B cell (primary cell): ENCODE data around the gene ATP9B. TPM values are rescaled to one million over a fixed set of nuclear protein-coding genes. Genes with fewer than 3 reads are reported as not detected.
"Not testable (repeated sequence)": the region's sequence is repeated elsewhere in the genome, so short reads cannot be mapped to it uniquely, and the experiment has no call there.

ENCODE experiments used
- ATAC-seq: fragments of 200-7000 bp; cut with Tn5 transposase; one replicate; pipeline ENCODE4 v1.10.0; 2021; ENCODE audit warnings: low read depth, mild to moderate bottlenecking, moderate number of reproducible peaks, moderate library complexity
- CTCF ChIA-PET: fragments of 350-600 bp; sonication (Branson Sonifier 250); formaldehyde crosslinking; loops from one replicate; lab custom pipeline; 2021; ENCODE audit warnings: antibody characterized with exemption, inconsistent platforms; lab: Charles Lee
- POLR2A ChIA-PET: fragments of 350-600 bp; sonication (Branson Sonifier 250); formaldehyde crosslinking; loops from one replicate; lab custom pipeline; 2021; ENCODE audit warnings: antibody characterized with exemption; lab: Charles Lee
- DNase-seq: peaks from one replicate; pipeline ENCODE4 v3.0.0; 2013
- H2AFZ ChIP-seq: 2 replicates; pipeline ENCODE4 v1.6.1; 2012; ENCODE audit warnings: mild to moderate bottlenecking, low read depth, low read length; ENCODE audit not compliant: insufficient read depth, poor library complexity, severe bottlenecking
- H3K27ac ChIP-seq, 2 donors: 1 replicate in 1 of 2; 2 replicates in 1 of 2; pipeline ENCODE4 v1.5.1; 2012 to 2013; ENCODE audit warnings: low read length in 2 of 2, mild to moderate bottlenecking in 2 of 2, moderate library complexity in 1 of 2
- H3K27me3 ChIP-seq, 4 experiments: fragments of 200-600 bp in 1 of 4; sonication (generic) in 1 of 4; replicated peaks in 1 of 4; 1 replicate in 2 of 4; 2 replicates in 2 of 4; pipeline versions ENCODE4 v1.6.1 to v1.7.0; 2013 to 2016; ENCODE audit warnings: low read length in 3 of 4, mild to moderate bottlenecking in 2 of 4, mixed read lengths in 1 of 4, moderate library complexity in 1 of 4; ENCODE audit not compliant: insufficient read depth in 4 of 4, control insufficient read depth in 3 of 4; ENCODE audit errors: control extremely low read depth in 1 of 4
- H3K36me3 ChIP-seq, 2 experiments: replicated peaks in 1 of 2; 1 replicate in 1 of 2; 2 replicates in 1 of 2; pipeline versions ENCODE4 v1.6.1 to v1.7.1; 2013; ENCODE audit warnings: low read length in 1 of 2; ENCODE audit not compliant: insufficient read depth in 2 of 2, control insufficient read depth in 1 of 2; ENCODE audit errors: control extremely low read depth in 1 of 2, extremely low read depth in 1 of 2
- H3K4me1 ChIP-seq, 2 donors: fragments of 200-600 bp in 1 of 2; sonication (generic) in 1 of 2; 1 replicate in 1 of 2; 2 replicates in 1 of 2; pipeline versions ENCODE4 v1.5.1 to v1.6.1; 2013 to 2017; ENCODE audit warnings: low read length in 2 of 2; ENCODE audit not compliant: control insufficient read depth in 2 of 2, insufficient read depth in 2 of 2
- H3K4me2 ChIP-seq: replicated peaks from 2 replicates; pipeline ENCODE3; 2012; ENCODE audit warnings: mild to moderate bottlenecking, low read depth, low read length; ENCODE audit not compliant: poor library complexity, severe bottlenecking
- H3K4me3 ChIP-seq, 5 experiments: fragments of 200-600 bp in 1 of 5; sonication (generic) in 1 of 5; 1 replicate in 3 of 5; 2 replicates in 2 of 5; pipeline versions ENCODE4 v1.5.1 to v1.7.0; 2011 to 2016; ENCODE audit warnings: low read length in 4 of 5, mild to moderate bottlenecking in 4 of 5, low read depth in 2 of 5, control low read depth in 1 of 5, moderate library complexity in 1 of 5; ENCODE audit not compliant: insufficient read depth in 1 of 5; ENCODE audit errors: control extremely low read depth in 1 of 5, extremely low read depth in 1 of 5
- H3K79me2 ChIP-seq: fragments of 200-600 bp; sonication (generic); one replicate; pipeline ENCODE4 v1.6.0; 2016; ENCODE audit warnings: low read length; ENCODE audit not compliant: control insufficient read depth, insufficient read depth
- H3K9ac ChIP-seq: fragments of 200-600 bp; sonication (generic); 2 replicates; pipeline ENCODE4 v1.6.1; 2017; ENCODE audit warnings: mild to moderate bottlenecking, low read length, moderate library complexity
- H3K9me3 ChIP-seq, 3 donors: one replicate each; pipeline versions ENCODE4 v1.6.1 to v1.7.1; 2013; ENCODE audit warnings: low read length in 2 of 3; ENCODE audit not compliant: control insufficient read depth in 2 of 3, insufficient read depth in 1 of 3; ENCODE audit errors: control extremely low read depth in 1 of 3
- H4K20me1 ChIP-seq: 2 replicates; pipeline ENCODE4 v1.6.0; 2012; ENCODE audit warnings: mild to moderate bottlenecking, low read length; ENCODE audit not compliant: insufficient read depth, control insufficient read depth, poor library complexity, severe bottlenecking
- H3K27ac Mint-ChIP-seq: one replicate; pipeline ENCODE4 v1.8.0; 2021; ENCODE audit warnings: mixed read lengths
- H3K27me3 Mint-ChIP-seq: one replicate; pipeline ENCODE4 v1.8.0; 2021; ENCODE audit warnings: mixed read lengths
- H3K4me1 Mint-ChIP-seq: one replicate; pipeline ENCODE4 v1.8.0; 2021; ENCODE audit warnings: mixed read lengths
- H3K4me3 Mint-ChIP-seq: one replicate; pipeline ENCODE4 v1.8.0; 2021; ENCODE audit warnings: mixed read lengths
- H3K9me3 Mint-ChIP-seq: one replicate; pipeline ENCODE4 v1.8.0; 2022; ENCODE audit warnings: mixed read lengths; ENCODE audit not compliant: insufficient read depth
- EZH2 ChIP-seq: IDR thresholded peaks from 2 replicates; pipeline ENCODE4 v1.6.1; 2012; ENCODE audit warnings: borderline replicate concordance, low read depth, mild to moderate bottlenecking, moderate library complexity, low read length; ENCODE audit not compliant: insufficient read depth, poor library complexity, severe bottlenecking
- WGBS: methylation state at CpG from one replicate; pipeline ENCODE4 v1.1.5; 2013; ENCODE audit warnings: missing lambda C conversion rate; ENCODE audit not compliant: insufficient coverage; 5-methylcytosine and 5-hydroxymethylcytosine counted together
- intact Hi-C: fragments of 100-400 bp; cut with micrococcal nuclease; formaldehyde crosslinking; loops from one replicate; pipeline ENCODE4 v1.10.0; 2022
- polyA plus RNA-seq: library from polyadenylated mRNA; depleted of rRNA; stranded (reverse); fragments of >200 nt; gene quantifications from 2 replicates; pipeline ENCODE4 v1.2.3, GENCODE V29; 2012
- total RNA-seq, 2 donors: library from RNA; stranded (reverse); fragments of 120-200 nt in 1 of 2; gene quantifications; 1 replicate in 1 of 2; 2 replicates in 1 of 2; pipeline versions ENCODE4 v1.2.3 to v1.2.4, GENCODE V29; 2013 to 2022
- TF ChIP-seq, protein P1 (sequence below): fragments of 200-600 bp; IDR thresholded peaks from one replicate; pipeline ENCODE4 v1.8.0; 2022; ENCODE audit warnings: antibody characterized with exemption, mild to moderate bottlenecking

The ATP9B gene
- total and polyA plus RNA-seq, 2 donors (not counting 1 experiment from before 2014, with no cell fraction given), result 34.3 to 71.7 TPM

DNA sequence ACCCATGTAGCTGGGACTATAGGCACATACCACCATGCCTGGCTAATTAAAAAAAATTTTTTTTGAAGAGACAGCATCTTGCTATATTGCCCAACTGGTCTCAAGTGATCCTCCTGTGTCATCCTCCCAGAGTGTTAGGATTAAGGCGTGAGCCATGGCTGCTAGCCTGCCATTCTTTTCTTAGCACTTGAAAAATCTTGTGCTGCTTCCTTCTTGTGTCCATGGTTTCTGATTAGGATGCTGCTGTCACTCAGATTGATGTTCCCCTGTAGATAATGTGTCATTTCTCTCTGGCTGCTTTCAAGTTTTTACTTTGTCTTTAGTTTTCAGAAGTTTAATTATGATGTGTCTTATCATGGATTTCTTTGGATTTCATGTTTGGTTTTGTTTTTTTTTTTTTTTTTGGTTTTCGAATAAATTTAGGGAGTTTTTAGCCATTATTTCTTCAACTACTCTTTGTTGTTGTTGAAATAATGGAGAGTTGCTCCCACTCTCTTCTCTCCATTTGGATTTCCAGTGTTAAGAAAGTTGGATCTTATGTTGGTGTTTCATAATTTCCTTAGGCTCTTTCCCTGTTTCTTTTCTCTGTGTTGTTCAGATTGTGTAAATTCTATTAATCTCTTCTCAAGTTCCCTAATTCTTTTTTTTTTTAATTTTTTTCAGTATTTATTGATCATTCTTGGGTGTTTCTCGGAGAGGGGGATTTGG lies 2.5 kb downstream of the ATP9B start:
- Mint-ChIP-seq H3K27ac (no peak overlapping the region), H3K27me3 (no peaks in the 10 kb centered on the region)
- 100% methylated on average over 1 of the region's 3 CpGs for WGBS

DNA sequence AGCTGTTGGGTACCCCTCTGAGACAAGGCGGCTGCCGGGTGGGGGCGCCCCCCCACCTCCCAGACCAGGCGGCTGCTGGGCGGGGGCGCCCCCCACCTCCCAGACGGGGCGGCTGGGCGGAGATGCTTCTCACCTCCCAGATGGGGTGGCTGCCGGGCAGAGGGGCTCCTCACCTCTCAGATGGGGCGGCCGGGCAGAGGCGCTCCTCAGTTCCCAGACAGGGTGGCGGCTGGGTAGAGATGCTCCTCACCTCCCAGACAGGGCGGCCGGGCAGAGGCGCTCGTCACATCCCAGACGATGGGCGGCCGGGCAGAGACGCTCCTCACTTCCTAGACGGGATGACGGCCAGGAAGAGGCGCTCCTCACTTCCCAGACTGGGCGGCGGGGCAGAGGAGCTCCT lies 3.5 kb downstream of the ATP9B start:
- CTCF ChIA-PET, H3K27me3 Mint-ChIP-seq, H3K27me3 ChIP-seq, POLR2A ChIA-PET, H3K36me3 ChIP-seq, H2AFZ ChIP-seq, H3K4me3 ChIP-seq, H3K27ac Mint-ChIP-seq, ATAC-seq, H3K9me3 Mint-ChIP-seq, H3K4me2 ChIP-seq, intact Hi-C loops, DNase-seq, H3K9ac ChIP-seq, H3K27ac ChIP-seq, H3K4me3 Mint-ChIP-seq: not testable (repeated sequence)
- Histone ChIP-seq H4K20me1 (peaks cover 33% of the 10 kb centered on the region), H3K9me3 (peaks cover 0 to 21% (median 0%) of the 10 kb centered on the region in 3 donors), H3K79me2 (peaks cover 70% of the 10 kb centered on the region), H3K4me1 (peaks cover 23 to 24% of the 10 kb centered on the region in 2 donors)
- peaks cover 40% of the 10 kb centered on the region for H3K4me1 Mint-ChIP-seq
- WGBS, result 98% methylated on average over 19 of the region's 27 CpGs

More for the DNA sequence above, 2.5 kb downstream of the ATP9B start:
- DNase-seq, result no peak
- no peak overlapping the region for H3K27ac ChIP-seq
- peaks cover 23 to 24% of the 10 kb centered on the region in 2 donors for H3K4me1 ChIP-seq
- peaks cover 25% of the 10 kb centered on the region for H4K20me1 ChIP-seq
- no peak overlapping the region for H2AFZ ChIP-seq
- H3K36me3 ChIP-seq, result no peaks in the 10 kb centered on the region
- no peak overlapping the region for H3K4me3 ChIP-seq
- ChIA-PET CTCF (no interaction called here), POLR2A (no interaction called here)
- ATAC-seq, result no peak
- no peak overlapping the region for H3K4me2 ChIP-seq
- H3K4me1 Mint-ChIP-seq, result peaks cover 40% of the 10 kb centered on the region
- peaks cover 0 to 21% (median 0%) of the 10 kb centered on the region in 3 donors for H3K9me3 ChIP-seq
- H3K9me3 Mint-ChIP-seq, result peaks cover 9% of the 10 kb centered on the region
- peaks cover 60% of the 10 kb centered on the region for H3K79me2 ChIP-seq
- TF ChIP-seq, protein P1, sequence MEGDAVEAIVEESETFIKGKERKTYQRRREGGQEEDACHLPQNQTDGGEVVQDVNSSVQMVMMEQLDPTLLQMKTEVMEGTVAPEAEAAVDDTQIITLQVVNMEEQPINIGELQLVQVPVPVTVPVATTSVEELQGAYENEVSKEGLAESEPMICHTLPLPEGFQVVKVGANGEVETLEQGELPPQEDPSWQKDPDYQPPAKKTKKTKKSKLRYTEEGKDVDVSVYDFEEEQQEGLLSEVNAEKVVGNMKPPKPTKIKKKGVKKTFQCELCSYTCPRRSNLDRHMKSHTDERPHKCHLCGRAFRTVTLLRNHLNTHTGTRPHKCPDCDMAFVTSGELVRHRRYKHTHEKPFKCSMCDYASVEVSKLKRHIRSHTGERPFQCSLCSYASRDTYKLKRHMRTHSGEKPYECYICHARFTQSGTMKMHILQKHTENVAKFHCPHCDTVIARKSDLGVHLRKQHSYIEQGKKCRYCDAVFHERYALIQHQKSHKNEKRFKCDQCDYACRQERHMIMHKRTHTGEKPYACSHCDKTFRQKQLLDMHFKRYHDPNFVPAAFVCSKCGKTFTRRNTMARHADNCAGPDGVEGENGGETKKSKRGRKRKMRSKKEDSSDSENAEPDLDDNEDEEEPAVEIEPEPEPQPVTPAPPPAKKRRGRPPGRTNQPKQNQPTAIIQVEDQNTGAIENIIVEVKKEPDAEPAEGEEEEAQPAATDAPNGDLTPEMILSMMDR, result no peak
- no peak for TF ChIP-seq EZH2
- peak overlapping the region; percentile 19 for H3K4me3 Mint-ChIP-seq
- no peaks in the 10 kb centered on the region for H3K27me3 ChIP-seq
- no peak overlapping the region for H3K9ac ChIP-seq
- intact Hi-C loops, result no loop called here
